HG03342 (cell line): ENCODE data around the gene FAM72B.
"Not testable (repeated sequence)": the region's sequence is repeated elsewhere in the genome, so short reads cannot be mapped to it uniquely, and the experiment has no call there.

ENCODE experiments used
- ATAC-seq: cut with Tn5 transposase; IDR thresholded peaks from one replicate; pipeline ENCODE4 v1.9.1; 2021; ENCODE audit warnings: mild to moderate bottlenecking, moderate library complexity; ENCODE audit not compliant: unreplicated experiment

FAM72B gene

DNA sequence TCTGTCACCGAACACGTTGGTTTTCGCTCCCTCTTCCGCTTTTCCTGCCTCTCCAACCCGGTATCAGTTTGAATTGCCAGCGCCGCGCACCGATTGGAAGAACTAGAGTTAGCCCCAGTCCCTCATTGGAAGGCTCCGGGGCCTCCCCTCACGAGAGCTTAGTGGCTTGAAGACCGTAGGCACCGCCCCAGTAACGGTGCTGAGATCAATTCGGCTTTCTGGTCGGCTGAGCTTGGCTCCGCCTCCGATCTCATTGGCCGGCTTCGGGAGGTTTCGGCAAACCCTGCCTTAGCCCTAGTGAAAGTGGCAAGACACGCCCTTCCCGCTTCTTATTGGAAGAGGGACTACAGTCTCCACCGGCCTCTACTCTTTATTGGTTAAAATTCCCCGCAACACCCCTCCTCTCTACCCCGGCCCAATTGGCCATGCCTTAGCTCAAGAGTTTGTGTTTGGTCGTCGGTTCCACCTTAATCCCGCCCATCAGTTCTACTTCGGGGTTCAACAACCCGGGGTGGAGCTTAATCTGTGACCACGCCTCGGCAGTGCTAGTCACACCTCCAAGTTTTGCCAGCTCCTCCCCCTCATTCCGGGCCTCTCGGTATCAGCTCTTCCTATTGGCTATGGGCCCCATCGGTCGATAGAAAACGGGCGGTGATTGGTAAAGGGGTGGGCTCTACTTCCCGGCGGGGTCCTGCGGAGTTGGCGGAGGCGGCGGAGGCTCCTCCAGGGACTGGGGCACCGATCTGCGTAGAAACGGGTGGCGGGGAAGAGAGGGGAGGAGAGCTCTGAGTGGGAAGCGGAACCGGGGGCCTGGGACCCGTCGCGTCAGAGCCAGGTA lies at the start of gene FAM72B, which contains the start of gene SRGAP2C:
FAM72B (minus strand) TSS at position 51 of the 838 bp plus-strand sequence. CDS start 851 bp downstream, outside the sequence.
SRGAP2C (plus strand) TSS at position 686 of the 838 bp plus-strand sequence. CDS start 2,472 bp downstream, outside the sequence.
- ATAC-seq, result peak; percentile 84

DNA sequence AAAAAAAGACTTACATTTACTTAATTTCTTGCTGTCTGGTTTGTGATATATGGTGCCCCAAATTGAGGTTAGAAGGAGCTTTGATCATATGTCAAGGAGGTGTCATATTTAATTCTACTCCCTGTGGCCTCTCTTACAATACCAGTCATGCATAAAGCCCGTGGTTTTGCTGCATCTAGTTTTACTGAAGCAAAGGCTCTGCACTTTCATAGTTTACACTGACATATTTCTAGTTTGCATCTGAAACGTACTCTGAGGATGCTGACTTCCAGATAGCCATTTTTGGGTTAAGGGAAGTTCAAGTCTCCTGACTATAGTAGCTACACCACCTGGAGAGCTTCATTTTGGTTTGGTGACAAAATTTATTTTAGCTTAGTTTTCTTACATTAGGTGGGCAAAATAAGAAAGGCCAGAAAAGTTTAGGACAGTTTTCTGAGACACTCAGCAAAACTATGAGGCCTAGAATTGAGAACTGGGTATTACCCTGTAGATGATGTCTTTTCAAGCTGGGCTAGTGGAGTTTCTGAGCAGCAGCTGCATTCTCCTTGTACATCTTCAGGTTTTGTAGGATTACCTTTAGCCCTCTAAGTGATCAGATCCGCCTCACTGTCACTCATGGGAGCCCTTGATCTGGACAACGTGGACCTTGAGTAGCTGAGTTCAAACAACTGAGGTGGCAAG lies 48.4 kb upstream of the FAM72B start:
- peak; percentile 64 for ATAC-seq

DNA sequence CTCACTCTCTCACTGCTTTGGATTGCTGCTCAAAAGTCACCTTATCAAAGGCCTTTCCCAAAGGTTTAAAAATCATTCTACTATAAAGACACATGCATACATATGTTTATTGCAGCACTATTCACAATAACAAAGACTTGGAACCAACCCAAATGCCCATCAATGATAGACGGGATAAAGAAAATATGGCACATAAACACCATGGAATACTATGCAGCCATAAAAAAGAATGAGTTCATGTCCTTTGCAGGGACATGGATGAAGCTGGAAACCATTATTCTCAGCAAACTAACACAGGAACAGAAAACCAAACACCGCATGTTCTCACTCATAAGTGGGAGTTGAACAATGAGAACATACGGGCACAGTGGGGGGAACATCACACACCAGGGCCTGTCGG lies 46.5 kb upstream of the FAM72B start:
- ATAC-seq, result not testable (repeated sequence)

DNA sequence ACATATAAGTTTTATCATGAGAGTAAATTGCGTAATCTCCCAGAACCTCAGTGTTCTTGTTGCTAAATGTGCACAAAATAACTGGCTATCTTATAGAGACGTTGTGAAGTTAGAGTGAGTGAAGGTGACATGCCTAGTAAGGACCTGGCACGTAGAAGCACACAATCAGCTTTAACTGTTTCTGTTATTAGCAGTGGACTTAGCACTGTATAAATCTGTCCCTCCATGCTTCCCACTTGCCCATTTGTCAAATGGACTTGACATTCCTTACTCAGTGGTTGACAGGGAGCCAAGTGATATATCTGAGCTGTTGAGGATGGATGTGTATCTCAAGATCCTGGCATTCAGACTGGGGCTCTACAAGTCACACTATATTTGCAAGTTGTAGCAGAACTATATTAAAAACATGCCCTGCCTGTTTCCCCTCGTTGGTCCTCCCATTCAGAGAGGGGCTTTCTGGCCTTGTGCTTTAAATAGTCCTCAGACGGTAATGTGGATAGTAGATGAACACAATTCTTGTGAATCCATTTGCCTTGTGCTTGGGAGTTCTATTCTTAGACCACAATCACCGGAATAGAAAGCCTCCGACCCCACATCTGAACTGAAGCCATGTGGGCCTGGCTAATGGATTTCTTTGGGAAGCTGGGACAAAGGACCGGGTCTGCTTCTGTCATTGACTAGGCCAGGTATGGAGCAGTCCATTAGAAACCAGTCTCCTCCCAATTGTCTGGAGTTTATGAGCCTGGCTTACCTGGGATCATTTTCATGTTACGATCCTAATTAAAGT lies 43.6 kb upstream of the FAM72B start:
- not testable (repeated sequence) for ATAC-seq

DNA sequence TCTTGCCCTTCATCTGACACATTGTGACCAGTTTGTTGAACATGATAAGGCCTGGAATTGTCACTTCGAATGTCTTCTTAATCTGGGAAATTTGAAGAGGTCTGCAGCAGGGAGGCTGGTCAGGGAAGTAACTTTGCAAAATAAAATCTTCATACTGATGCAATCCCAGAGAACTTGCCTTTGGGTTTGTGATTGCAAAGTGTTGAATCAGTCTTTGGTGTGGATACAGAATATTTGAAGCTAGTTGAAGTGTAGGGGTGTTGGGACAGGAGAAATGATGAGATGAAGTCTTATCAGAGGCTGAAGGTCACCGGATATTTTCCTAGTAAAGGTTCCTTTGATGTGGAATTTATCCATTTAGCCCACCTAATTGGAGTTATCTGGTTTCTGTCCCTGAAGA lies 42.8 kb upstream of the FAM72B start:
- ATAC-seq, result not testable (repeated sequence)

DNA sequence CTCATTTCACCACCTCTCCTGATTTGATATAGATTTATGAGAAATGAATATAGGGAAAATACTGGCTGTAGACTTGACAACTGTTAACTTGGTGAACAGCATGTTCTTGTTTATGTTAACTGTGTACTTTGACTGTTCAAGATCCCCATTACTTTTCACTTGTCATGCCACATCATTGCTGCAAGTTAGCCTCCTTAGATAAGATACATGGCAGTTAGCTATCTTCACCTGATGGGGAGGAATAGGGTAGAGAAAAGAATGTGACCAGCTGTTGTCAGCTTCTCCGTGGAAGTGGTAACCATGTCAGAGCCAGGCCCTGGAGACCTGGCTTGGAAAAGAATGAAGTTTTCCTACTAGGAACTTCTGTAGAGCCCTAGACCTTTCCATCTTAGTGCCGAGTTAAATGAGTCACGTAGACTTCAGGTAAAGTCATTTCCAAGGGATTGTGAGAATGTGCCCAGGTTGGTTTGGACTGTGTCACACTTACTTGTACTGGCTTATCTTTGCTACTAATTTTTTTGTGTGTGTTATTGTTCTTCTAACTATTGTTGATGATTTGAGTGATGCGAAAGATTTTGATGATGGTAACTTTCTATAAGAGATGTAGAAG lies 42.3 kb upstream of the FAM72B start:
- not testable (repeated sequence) for ATAC-seq

DNA sequence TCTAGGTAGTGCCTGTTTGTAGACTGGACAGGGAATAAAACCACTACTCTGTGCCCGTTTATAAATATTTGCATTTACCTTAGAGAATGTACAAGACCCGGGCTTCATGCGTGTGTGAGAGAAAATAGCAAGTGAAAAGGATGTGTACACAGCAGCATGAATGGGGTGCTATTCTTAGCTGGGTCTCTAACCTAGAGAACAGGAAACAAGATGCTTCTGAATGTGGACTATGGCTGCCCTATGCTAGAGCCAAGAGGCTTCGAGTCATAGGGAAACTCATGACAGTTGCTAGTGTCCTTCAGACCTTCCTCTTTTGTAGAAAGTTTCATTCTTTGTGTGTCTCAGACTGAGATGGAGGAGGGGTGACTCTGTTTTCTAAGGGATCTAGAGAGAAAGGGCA lies 40.6 kb upstream of the FAM72B start:
- peak; percentile 98 for ATAC-seq

DNA sequence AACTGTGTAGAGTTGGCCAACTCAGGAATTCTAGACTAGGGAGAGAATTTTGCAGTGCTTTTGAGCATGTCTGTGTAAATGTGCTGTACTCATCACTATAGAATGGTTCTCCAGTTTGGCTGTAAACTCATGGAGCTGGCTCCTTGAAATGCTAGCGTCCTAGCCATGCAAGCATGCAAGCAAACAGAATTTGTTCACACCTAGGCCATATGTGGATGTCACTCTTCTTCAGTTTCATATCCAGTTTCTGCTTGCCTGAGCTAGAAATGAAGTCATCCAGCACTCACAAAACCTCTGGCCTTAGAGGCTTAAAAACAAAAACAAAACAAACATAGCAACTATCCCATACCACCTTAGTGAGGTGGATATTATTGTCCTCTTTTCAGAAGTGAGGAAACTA lies 37.6 kb upstream of the FAM72B start:
- peak; percentile 62 for ATAC-seq

DNA sequence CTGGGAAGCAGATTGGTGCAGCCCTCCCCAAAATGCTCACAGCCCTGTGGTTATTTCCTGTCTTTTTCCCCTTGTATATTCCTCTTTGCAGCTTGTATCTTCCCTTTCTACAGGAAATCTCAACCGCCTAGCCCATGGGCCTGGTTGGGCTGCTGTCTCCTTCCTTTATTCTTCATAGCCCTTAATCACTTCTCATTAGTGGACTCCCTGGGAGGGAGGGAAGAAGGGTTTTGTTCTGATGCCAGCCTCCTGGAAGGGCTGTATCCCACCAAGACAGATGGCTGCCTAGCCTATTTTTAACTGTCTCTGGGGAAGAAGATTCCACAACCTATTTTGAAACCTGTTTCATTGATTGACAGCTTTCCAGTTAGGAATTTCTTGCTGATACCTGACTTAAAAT lies 32.5 kb upstream of the FAM72B start:
- ATAC-seq, result not testable (repeated sequence)

DNA sequence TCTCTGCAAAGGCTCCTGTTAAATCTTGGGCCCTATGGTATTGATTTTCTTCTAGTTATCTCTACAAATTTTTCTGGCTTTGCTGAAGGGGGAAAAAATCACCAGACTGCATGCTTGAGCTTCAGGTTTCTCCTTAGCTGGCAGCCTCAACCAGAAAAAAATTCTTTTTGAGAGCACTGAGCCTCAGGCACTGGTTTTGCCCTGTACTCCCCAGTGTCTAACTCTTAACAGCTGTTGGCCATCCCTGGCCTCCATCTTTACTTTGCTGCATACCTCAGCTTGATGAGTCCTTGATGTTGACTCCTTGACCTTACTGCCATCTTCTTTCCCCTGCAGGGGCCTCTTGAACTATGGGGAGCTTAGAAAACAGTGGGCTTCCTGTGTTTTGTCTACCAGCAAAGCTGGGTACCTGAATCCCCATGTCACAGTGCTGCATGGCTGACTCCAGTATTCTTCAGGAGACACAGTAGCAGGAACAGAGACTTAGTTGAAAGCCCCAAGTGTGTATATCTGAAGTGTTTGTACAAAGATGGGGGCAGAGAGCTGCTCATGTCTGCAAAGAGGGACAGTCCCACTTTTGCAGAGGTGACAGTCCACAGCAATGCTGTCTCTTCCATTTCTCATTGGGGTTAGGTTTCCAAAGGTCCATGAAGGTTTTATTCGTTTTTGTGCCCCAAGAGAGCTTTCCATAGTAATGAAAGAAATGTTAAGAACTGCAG lies 31.7 kb upstream of the FAM72B start:
- ATAC-seq, result not testable (repeated sequence)

DNA sequence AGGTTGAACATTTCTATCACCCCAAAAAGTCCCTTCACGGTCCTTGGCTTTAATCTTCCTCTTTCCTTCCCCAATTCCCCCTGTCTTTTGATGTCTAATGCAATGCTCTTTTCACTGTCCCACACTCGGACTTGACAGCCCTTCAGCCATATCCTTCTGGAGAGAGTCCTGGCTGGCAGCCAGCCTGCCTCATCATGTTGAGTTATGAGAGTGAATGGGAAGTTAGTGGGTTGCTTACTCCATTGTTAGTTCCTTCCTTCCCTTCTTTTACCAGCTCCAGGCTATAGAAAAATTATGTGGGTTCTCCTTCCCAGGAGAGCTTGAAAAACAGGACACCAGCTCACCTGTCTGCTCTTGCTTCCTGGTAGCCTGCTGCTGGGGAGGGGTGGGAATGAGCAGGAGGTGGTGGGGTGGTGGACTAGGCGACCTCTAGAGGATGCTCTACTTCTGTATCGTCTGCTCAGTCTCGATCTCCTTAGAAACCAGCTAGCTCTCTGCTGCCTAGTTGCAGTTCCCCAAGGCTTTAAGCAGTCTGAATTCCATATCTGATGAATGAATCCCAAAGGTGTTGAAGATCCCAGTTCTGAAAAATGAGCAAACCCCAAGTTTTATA lies 30.5 kb upstream of the FAM72B start:
- not testable (repeated sequence) for ATAC-seq

DNA sequence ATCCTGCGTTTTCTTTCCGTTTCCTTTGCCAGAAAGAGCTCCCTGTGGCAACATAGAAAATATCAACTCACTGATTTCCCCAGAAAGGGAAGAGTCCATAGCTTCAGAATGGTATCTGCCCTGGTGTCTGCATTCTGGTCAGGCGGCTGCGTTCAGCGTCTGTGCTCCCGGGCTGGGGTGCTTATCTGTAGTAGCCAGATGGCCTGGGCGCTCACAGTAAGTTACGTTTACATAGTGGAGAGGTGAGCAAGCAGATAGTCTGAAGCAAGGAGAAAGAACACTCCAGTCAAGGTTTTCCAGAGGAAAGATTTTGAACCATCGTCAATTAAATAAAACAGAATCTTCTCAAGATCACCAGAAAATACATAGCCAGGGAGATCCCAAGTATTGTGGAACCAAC lies 29.4 kb upstream of the FAM72B start:
- not testable (repeated sequence) for ATAC-seq

DNA sequence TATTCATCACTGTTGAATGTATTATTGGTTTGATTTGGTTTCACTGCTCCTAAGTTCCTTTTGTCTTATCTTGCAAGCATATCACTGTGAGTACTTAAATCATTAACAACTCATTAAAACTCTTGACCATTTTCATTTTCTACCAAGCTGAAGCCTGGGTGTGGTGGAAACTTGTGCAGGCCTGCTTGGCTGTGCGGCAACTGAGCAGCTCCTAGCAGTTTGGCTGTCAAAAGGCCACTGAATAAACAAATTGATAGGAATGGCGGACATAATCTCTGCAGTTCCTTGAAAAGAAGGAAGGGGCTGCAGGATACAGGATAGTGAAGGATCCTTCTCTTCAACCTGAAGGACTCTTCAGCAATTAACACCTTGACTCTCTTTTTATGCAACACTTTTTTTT lies 26.6 kb upstream of the FAM72B start:
- not testable (repeated sequence) for ATAC-seq

DNA sequence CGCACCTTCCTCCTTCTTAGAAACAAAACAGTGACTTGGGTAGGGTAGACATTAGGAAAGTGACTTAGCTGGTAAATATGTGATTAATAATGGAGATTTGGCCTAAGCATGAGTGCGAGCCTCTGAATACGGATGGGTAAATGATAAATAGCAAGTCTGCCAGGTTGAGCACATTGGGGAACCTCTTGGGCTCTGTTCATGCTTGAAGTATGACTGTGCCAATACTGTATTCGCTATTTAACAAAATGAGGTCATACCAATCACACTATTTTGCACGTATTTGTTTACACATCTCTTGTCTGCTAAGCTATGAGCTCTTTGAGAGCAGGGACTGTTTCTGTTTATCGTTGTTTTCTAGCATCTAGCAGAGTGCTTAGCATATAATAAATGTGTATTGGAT lies 24.2 kb upstream of the FAM72B start:
- not testable (repeated sequence) for ATAC-seq

DNA sequence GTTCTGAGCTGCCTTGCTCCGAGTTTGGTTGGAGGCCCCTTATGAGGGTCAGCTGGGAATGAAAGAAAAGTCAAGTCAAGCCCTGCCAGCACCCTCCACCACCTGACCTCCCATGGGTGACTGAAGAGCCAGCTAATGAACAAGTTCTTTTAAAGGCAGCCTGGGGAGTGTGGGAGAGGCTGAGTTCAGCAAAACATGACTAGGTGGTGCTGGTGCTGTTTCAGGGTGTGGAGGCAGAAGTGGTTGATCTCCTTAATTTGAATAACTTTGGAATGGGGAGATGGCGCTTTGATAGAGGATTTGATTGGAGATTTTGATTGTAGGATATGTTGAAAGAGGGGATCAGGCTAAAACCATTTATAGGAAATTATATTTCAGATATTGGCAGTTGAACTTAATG lies 23.2 kb upstream of the FAM72B start:
- not testable (repeated sequence) for ATAC-seq

DNA sequence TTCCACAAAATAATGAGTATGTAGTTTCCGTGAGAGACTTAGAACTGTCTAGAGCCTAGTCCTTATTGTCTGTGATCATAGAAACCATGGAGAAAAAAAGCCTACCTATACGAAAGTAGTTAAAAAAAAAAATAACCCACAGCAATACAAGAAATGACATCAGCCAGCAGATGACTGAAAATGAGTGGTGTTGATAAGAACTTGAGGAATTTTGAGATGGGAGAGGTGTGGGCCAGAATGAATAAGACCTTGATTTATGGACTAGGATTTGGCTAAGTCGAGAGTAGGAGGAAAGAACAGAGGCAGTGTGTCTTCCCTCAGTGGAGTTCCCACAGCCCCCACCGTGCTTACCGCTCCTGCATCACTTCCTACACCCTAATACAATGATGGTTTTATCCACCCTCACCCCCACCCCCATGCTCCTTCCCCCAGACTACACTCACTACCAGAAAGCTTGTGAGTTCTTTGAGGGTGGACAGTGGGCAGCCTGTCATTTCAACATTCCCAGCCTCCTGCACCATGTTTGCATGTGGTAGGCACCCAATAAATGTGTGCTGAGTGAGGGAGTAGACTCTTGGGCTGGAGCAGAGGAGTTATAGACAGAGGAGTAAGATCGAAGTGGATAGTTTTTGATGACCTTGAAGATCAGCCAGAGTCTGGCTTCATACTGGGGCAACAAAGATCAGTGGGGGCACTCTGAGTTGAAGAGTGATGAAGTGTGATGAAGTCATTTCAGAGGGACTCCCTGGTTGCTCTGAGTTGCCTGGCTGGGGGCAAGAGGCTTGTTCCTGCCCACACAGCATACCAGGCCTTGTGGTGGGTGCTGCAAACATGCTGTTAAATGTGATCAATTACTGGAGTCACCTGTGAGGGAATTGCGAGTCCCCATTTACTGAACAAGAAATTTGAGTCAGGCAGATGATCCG lies 21.9 kb upstream of the FAM72B start:
- not testable (repeated sequence) for ATAC-seq

DNA sequence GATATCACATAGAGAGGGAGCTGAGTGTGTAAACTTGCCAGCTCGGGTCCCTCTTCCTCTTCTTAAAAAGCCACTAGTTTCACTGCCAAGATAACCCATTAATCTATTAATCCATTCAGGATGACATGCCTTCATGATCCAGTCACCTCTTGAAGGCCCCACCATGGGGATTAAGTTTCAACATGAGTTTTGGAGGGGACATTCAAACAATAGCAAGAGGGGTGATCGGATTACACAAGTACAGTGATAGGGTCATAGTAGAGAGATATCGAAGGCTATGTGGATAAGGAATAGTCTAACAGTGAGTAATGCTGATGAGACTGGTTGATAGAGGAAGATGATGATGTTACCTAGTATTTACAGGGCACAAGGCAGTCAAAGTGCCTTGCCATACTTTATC lies 18.8 kb upstream of the FAM72B start:
- ATAC-seq, result not testable (repeated sequence)
